IMR-90 (cell line): ENCODE data around the gene ABCC8. TPM values are rescaled to one million over a fixed set of nuclear protein-coding genes. Genes with fewer than 3 reads are reported as not detected.
A peak's percentile ranks its signal among the peaks of the same experiment; 100 is the strongest.

Experiments
- ATAC-seq: fragments of 200-7000 bp; cut with Tn5 transposase; 2 replicates; pipeline ENCODE4 v1.9.1; 2020; ENCODE audit warnings: low read depth, mild to moderate bottlenecking, moderate library complexity
- BruUV-seq: library from RNA; stranded (reverse); fragments of 400-500 nt; replicated peaks from 2 replicates; lab custom pipeline; 2021; lab: Mats Ljungman, UMichigan
- CTCF ChIA-PET: fragments of 300-600 bp; formaldehyde crosslinking; extraction: SDS; loops from one replicate; lab custom pipeline; 2021; ENCODE audit warnings: antibody characterized with exemption; lab: Yijun Ruan, JAX
- POLR2A ChIA-PET: fragments of 300-600 bp; sonication (Branson Sonifier 250); formaldehyde crosslinking; loops from one replicate; lab custom pipeline; 2022; ENCODE audit warnings: antibody characterized with exemption; ENCODE audit not compliant: unreplicated experiment; lab: Charles Lee
- DNase-seq: peaks from one replicate; pipeline ENCODE4 v3.0.0; 2013
- H2AFZ ChIP-seq: replicated peaks from 2 replicates; pipeline ENCODE3; 2013; ENCODE audit warnings: low read length, mild to moderate bottlenecking; ENCODE audit not compliant: poor library complexity
- H2AK5ac ChIP-seq: 2 replicates; pipeline ENCODE4 v1.6.1; 2013; ENCODE audit warnings: low read depth, low read length, inconsistent platforms
- H2AK9ac ChIP-seq: replicated peaks from 2 replicates; pipeline ENCODE3; 2013; ENCODE audit warnings: mild to moderate bottlenecking, low read depth, low read length, moderate library complexity; ENCODE audit not compliant: poor library complexity
- H2BK120ac ChIP-seq: 2 replicates; pipeline ENCODE4 v1.6.1; 2013; ENCODE audit warnings: low read depth, low read length, inconsistent platforms
- H2BK15ac ChIP-seq: 3 replicates; pipeline ENCODE4 v1.6.1; 2013; ENCODE audit warnings: low read depth, low read length, inconsistent platforms
- H2BK20ac ChIP-seq: 2 replicates; pipeline ENCODE4 v1.6.1; 2013; ENCODE audit warnings: low read depth, mild to moderate bottlenecking, inconsistent platforms, low read length, moderate library complexity
- H2BK5ac ChIP-seq: 2 replicates; pipeline ENCODE4 v1.6.1; 2013; ENCODE audit warnings: mild to moderate bottlenecking, low read depth, low read length, inconsistent platforms; ENCODE audit not compliant: poor library complexity, severe bottlenecking
- H3K14ac ChIP-seq: replicated peaks from 2 replicates; pipeline ENCODE4 v1.6.1; 2013; ENCODE audit warnings: low read depth, low read length, inconsistent platforms
- H3K18ac ChIP-seq: 2 replicates; pipeline ENCODE4 v1.6.1; 2013; ENCODE audit warnings: low read depth, low read length, control low read depth
- H3K23ac ChIP-seq: 2 replicates; pipeline ENCODE4 v1.6.1; 2013; ENCODE audit warnings: low read depth, low read length, inconsistent platforms
- H3K27ac ChIP-seq: 2 replicates; pipeline ENCODE4 v1.5.1; 2013; ENCODE audit warnings: mild to moderate bottlenecking, control low read depth, low read length; ENCODE audit not compliant: insufficient read depth
- H3K27me3 ChIP-seq: 2 replicates; pipeline ENCODE4 v1.6.1; 2013; ENCODE audit warnings: low read length; ENCODE audit not compliant: control insufficient read depth, insufficient read depth
- H3K36me3 ChIP-seq: 2 replicates; pipeline ENCODE4 v1.6.1; 2013; ENCODE audit warnings: low read length, mixed read lengths; ENCODE audit not compliant: control insufficient read depth, insufficient read depth
- H3K4ac ChIP-seq: 2 replicates; pipeline ENCODE4 v1.6.1; 2013; ENCODE audit warnings: low read depth, low read length, inconsistent platforms
- H3K4me1 ChIP-seq: 2 replicates; pipeline ENCODE4 v1.6.1; 2013; ENCODE audit warnings: low read length, mixed read lengths; ENCODE audit not compliant: control insufficient read depth, insufficient read depth
- H3K4me2 ChIP-seq: 2 replicates; pipeline ENCODE4 v1.6.1; 2013; ENCODE audit warnings: low read depth, mild to moderate bottlenecking, control low read depth, low read length, moderate library complexity
- H3K4me3 ChIP-seq: 2 replicates; pipeline ENCODE4 v1.5.1; 2013; ENCODE audit warnings: low read depth, mild to moderate bottlenecking, control low read depth, low read length, moderate library complexity; ENCODE audit not compliant: insufficient read depth
- H3K56ac ChIP-seq: 2 replicates; pipeline ENCODE4 v1.6.1; 2013; ENCODE audit warnings: low read length, inconsistent platforms; ENCODE audit not compliant: insufficient read depth; ENCODE audit errors: extremely low read depth
- H3K79me1 ChIP-seq, 2 experiments: 2 replicates each; pipeline ENCODE4 v1.6.1; 2013; ENCODE audit warnings: low read length in 2 of 2, inconsistent platforms in 1 of 2, low read depth in 1 of 2
- H3K9ac ChIP-seq: 2 replicates; pipeline ENCODE4 v1.6.1; 2013; ENCODE audit warnings: low read depth, low read length, control low read depth
- H3K9me1 ChIP-seq: 2 replicates; pipeline ENCODE4 v1.6.1; 2013; ENCODE audit warnings: low read length, inconsistent platforms; ENCODE audit not compliant: insufficient read depth
- H3K9me3 ChIP-seq: 2 replicates; pipeline ENCODE4 v1.6.1; 2013; ENCODE audit warnings: low read length; ENCODE audit not compliant: control insufficient read depth, insufficient read depth
- H4K20me1 ChIP-seq: 2 replicates; pipeline ENCODE4 v1.6.1; 2013; ENCODE audit warnings: low read length, inconsistent platforms; ENCODE audit not compliant: insufficient read depth
- H4K5ac ChIP-seq: 2 replicates; pipeline ENCODE4 v1.6.1; 2013; ENCODE audit warnings: mild to moderate bottlenecking, low read depth, low read length, control low read depth
- H4K8ac ChIP-seq, 2 experiments: 2 replicates each; pipeline ENCODE4 v1.6.1; 2013; ENCODE audit warnings: low read depth in 2 of 2, low read length in 2 of 2, control low read depth in 1 of 2, inconsistent platforms in 1 of 2
- H4K91ac ChIP-seq: 2 replicates; pipeline ENCODE4 v1.6.1; 2013; ENCODE audit warnings: low read depth, low read length, inconsistent platforms; ENCODE audit not compliant: insufficient read depth
- CEBPB ChIP-seq: IDR thresholded peaks from 2 replicates; pipeline ENCODE4 v1.6.1; 2012; ENCODE audit warnings: low read depth, low read length, improper control_type of control experiment
- CTCF ChIP-seq: conservative IDR thresholded peaks from 2 replicates; pipeline ENCODE4 v1.5.1; 2012; ENCODE audit warnings: mild to moderate bottlenecking, low read depth, low read length, improper control_type of control experiment
- FOS ChIP-seq: fragments of 150-350 bp; IDR thresholded peaks from 2 replicates; pipeline ENCODE4 v1.6.1; 2016; ENCODE audit warnings: low read depth, low read length
- MAFK ChIP-seq: IDR thresholded peaks from 2 replicates; pipeline ENCODE4 v1.6.1; 2012; ENCODE audit warnings: low read depth, low read length, improper control_type of control experiment
- MAZ ChIP-seq: IDR thresholded peaks from 2 replicates; pipeline ENCODE4 v1.6.1; 2012; ENCODE audit warnings: low read depth, mild to moderate bottlenecking, low read length, improper control_type of control experiment, moderate library complexity, borderline replicate concordance
- MXI1 ChIP-seq: IDR thresholded peaks from 2 replicates; pipeline ENCODE4 v1.6.1; 2012; ENCODE audit warnings: low read depth, mild to moderate bottlenecking, low read length, moderate library complexity, borderline replicate concordance
- RAD21 ChIP-seq: IDR thresholded peaks from 2 replicates; pipeline ENCODE4 v1.6.1; 2012; ENCODE audit warnings: low read length, improper control_type of control experiment
- RFX5 ChIP-seq: IDR thresholded peaks from 2 replicates; pipeline ENCODE4 v1.8.0; 2012; ENCODE audit warnings: low read depth, mild to moderate bottlenecking, low read length, moderate library complexity
- SMC3 ChIP-seq: fragments of 150-350 bp; IDR thresholded peaks from 2 replicates; pipeline ENCODE4 v1.6.1; 2016; ENCODE audit warnings: low read depth, mild to moderate bottlenecking, antibody characterized with exemption, low read length, moderate library complexity
- WGBS, 2 experiments: methylation state at CpG; one replicate each; pipeline versions ENCODE4 v1.1.5 to v1.1.7; 2013; ENCODE audit warnings: missing lambda C conversion rate in 2 of 2; ENCODE audit not compliant: insufficient read length in 1 of 2; ENCODE audit errors: extremely low coverage in 2 of 2; 5-methylcytosine and 5-hydroxymethylcytosine counted together
- dilution Hi-C: fragments of 300-500 bp; cut with HindIII; formaldehyde crosslinking; loops from one replicate; pipeline ENCODE4 v1.14.3; 2018; ENCODE audit warnings: low sequenced_read_pairs; ENCODE audit not compliant: unreplicated experiment
- in situ Hi-C: fragments of 300-500 bp; cut with MboI; formaldehyde crosslinking; loops from 3 replicates; pipeline ENCODE4 v1.14.3; 2019; ENCODE audit warnings: low sequenced_read_pairs, inconsistent platforms, mixed read lengths
- intact Hi-C: fragments of 100-400 bp; cut with micrococcal nuclease; formaldehyde crosslinking; loops from 2 replicates; pipeline ENCODE4 v1.10.0; 2022
- polyA plus RNA-seq, 3 experiments: library from polyadenylated mRNA; depleted of rRNA; stranded (reverse); fragments of >200 nt; gene quantifications; 2 replicates each; pipeline ENCODE4 v1.2.3, GENCODE V29; 2012; ENCODE audit warnings: low replicate concordance in 1 of 3
- total RNA-seq: library from RNA; depleted of rRNA; stranded (reverse); fragments of >200 nt; gene quantifications from 2 replicates; pipeline ENCODE4 v1.2.3, GENCODE V29; 2012
- TF ChIP-seq, protein P1 (sequence below): fragments of 150-350 bp; IDR thresholded peaks from 2 replicates; pipeline ENCODE4 v1.6.1; 2017; ENCODE audit warnings: mild to moderate bottlenecking, antibody characterized with exemption, low read length, low read depth
- TF ChIP-seq, protein P2 (sequence below): fragments of 150-350 bp; IDR thresholded peaks from 2 replicates; pipeline ENCODE4 v1.6.1; 2016; ENCODE audit warnings: low read depth, mild to moderate bottlenecking, low read length, moderate library complexity, borderline replicate concordance

ABCC8 gene
- total and polyA plus RNA-seq, 2 of the 4 experiments (the other 2 are of a cell fraction): not detected

GRCh38 chr11:17386331-17387084 is 90.1 kb downstream of the ABCC8 start (continued):
- no peak for TF ChIP-seq FOS

DNA sequence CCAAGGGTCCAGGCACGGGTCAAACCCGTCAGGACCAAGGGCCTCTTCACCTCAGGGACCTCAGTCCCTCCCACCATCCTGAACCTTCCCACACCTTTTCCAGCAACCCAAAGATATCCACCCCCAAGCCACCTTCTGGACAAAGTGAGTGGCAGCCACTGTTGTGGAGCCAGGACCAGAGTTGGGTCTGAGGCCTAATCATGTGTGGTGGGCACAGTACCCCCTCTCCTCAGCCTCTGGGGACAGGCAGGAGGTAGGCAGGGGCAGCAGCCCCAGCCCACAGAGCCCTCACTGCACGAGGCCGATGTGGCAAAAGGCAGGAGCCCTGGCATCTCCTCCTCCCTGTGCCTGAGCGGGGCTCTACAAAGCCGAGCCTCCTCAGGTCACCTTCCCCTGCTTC is 90.7 kb downstream of the ABCC8 start:
- H3K9ac ChIP-seq: no peak overlapping the region
- H3K4me1 ChIP-seq: peaks cover 5% of the 10 kb centered on the region
- H3K9me3 ChIP-seq: no peaks in the 10 kb centered on the region
- H4K5ac ChIP-seq: no peak overlapping the region
- H3K4me3 ChIP-seq: no peak overlapping the region
- intact Hi-C loops (no loop called here), dilution Hi-C loops (no loop called here), in situ Hi-C loops (no loop called here)
- POLR2A ChIA-PET: no interaction called here
- TF ChIP-seq RAD21: no peak
- TF ChIP-seq CEBPB: no peak
- TF ChIP-seq FOS: no peak
- TF ChIP-seq SMC3: no peak
- no peak for TF ChIP-seq CTCF
- no peak for TF ChIP-seq MXI1
- no peak for TF ChIP-seq MAZ
- TF ChIP-seq RFX5: no peak
- TF ChIP-seq MAFK: no peak
- TF ChIP-seq, protein P1, sequence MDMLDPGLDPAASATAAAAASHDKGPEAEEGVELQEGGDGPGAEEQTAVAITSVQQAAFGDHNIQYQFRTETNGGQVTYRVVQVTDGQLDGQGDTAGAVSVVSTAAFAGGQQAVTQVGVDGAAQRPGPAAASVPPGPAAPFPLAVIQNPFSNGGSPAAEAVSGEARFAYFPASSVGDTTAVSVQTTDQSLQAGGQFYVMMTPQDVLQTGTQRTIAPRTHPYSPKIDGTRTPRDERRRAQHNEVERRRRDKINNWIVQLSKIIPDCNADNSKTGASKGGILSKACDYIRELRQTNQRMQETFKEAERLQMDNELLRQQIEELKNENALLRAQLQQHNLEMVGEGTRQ: no peak
- TF ChIP-seq, protein P2, sequence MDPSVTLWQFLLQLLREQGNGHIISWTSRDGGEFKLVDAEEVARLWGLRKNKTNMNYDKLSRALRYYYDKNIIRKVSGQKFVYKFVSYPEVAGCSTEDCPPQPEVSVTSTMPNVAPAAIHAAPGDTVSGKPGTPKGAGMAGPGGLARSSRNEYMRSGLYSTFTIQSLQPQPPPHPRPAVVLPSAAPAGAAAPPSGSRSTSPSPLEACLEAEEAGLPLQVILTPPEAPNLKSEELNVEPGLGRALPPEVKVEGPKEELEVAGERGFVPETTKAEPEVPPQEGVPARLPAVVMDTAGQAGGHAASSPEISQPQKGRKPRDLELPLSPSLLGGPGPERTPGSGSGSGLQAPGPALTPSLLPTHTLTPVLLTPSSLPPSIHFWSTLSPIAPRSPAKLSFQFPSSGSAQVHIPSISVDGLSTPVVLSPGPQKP: no peak
- H3K4ac ChIP-seq: no peak overlapping the region
- no peak overlapping the region for H2BK5ac ChIP-seq
- H2AK5ac ChIP-seq: no peak overlapping the region
- 57% methylated on average over 1 of the region's 6 CpGs; no CpG with 5 or more reads in 1 of the 2 experiments for WGBS, 2 experiments
- BruUV-seq: no TSS peak
- H3K9me1 ChIP-seq: peaks cover 20% of the 10 kb centered on the region
- no peaks in the 10 kb centered on the region for H4K20me1 ChIP-seq
- H3K23ac ChIP-seq: no peak overlapping the region
- no peaks in the 10 kb centered on the region for H3K79me1 ChIP-seq
- H2BK20ac ChIP-seq: no peak overlapping the region
- H3K14ac ChIP-seq: no peak overlapping the region
- H3K4me2 ChIP-seq: no peak overlapping the region
- DNase-seq (no peak), ATAC-seq (no peak)
- no peak overlapping the region for H4K8ac ChIP-seq
- no peak overlapping the region for H2BK120ac ChIP-seq
- H3K27ac ChIP-seq: no peak overlapping the region
- no peaks in the 10 kb centered on the region for H3K36me3 ChIP-seq
- H2BK15ac ChIP-seq: no peak overlapping the region
- no peak overlapping the region for H2AK9ac ChIP-seq
- no peak overlapping the region for H4K91ac ChIP-seq
- H3K18ac ChIP-seq: no peak overlapping the region
- H2AFZ ChIP-seq: peak overlapping the region; percentile 39
- CTCF ChIA-PET: interaction anchor here (1.2 kb wide), 1 partner anchor 156 kb away, joined by 3 read pairs; no protein-coding TSS in a partner anchor
- no peak overlapping the region for H3K56ac ChIP-seq
- H3K27me3 ChIP-seq: peaks cover 15% of the 10 kb centered on the region; the same call in 1 of the 2 replicates
